Colonic mucosa (tissue), 4 donors: ENCODE data around the gene RSU1. TPM values are rescaled to one million over a fixed set of nuclear protein-coding genes. Genes with fewer than 3 reads are reported as not detected.

Source experiments
- DNase-seq: peaks from one replicate; pipeline ENCODE4 v3.0.0-alpha.2; 2020
- H3K27ac ChIP-seq: fragments of 200-600 bp; one replicate; pipeline ENCODE4 v1.8.0; 2021
- H3K27me3 ChIP-seq: fragments of 200-600 bp; one replicate; pipeline ENCODE4 v1.8.0; 2021
- H3K36me3 ChIP-seq: fragments of 200-600 bp; one replicate; pipeline ENCODE4 v1.8.0; 2021
- H3K4me1 ChIP-seq: fragments of 200-600 bp; one replicate; pipeline ENCODE4 v1.8.0; 2021; ENCODE audit warnings: mild to moderate bottlenecking
- H3K4me3 ChIP-seq: fragments of 200-600 bp; one replicate; pipeline ENCODE4 v1.8.0; 2021
- H3K9ac ChIP-seq, 2 donors: one replicate each; pipeline ENCODE4 v1.7.0; 2013; ENCODE audit warnings: control low read depth in 2 of 2, low read depth in 2 of 2, low read length in 2 of 2
- H3K9me3 ChIP-seq: fragments of 200-600 bp; one replicate; pipeline ENCODE4 v1.8.0; 2021
- CTCF ChIP-seq: fragments of 200-600 bp; IDR thresholded peaks from one replicate; pipeline ENCODE4 v1.8.0; 2022; ENCODE audit warnings: antibody characterized with exemption, mild to moderate bottlenecking
- intact Hi-C: fragments of 100-400 bp; cut with DNase I; formaldehyde crosslinking; loops from one replicate; pipeline ENCODE4 v1.14.1; 2022
- total RNA-seq, 2 donors: library from RNA; stranded (reverse); fragmentation: NEBNext Ultra II Directional in 1 of 2; extraction: Animal tissue kit (Norgen Biotek cat#: 25700) in 1 of 2; gene quantifications; one replicate each; pipeline ENCODE4 v1.2.1, GENCODE V29; 2021
- donor health status: healthy.
- donor health status: DM: no; HTN: no; CAD: no.
- donor health status: DM: no; HTN: no; CAD: no.

RSU1 gene
- total RNA-seq, 2 donors from 2014 or later = 44.3 to 82.9 TPM

- no peak for TF ChIP-seq CTCF
- no peak overlapping the region for H3K4me3 ChIP-seq
- no peaks in the 10 kb centered on the region for H3K36me3 ChIP-seq
- intact Hi-C loops = no loop called here
- H3K9me3 ChIP-seq = no peaks in the 10 kb centered on the region
- H3K27ac ChIP-seq = no peak overlapping the region
- H3K4me1 ChIP-seq = no peaks in the 10 kb centered on the region
- no peak overlapping the region for H3K9ac ChIP-seq
- H3K27me3 ChIP-seq = no peaks in the 10 kb centered on the region
- no peak for DNase-seq
Observed at GRCh38 chr10:16788778-16789177, 28.4 kb downstream of the RSU1 start.

GRCh38 chr10:16788125-16788524 lies 29.1 kb downstream of the RSU1 start:
- no peak for DNase-seq
- Histone ChIP-seq H3K9me3 (no peaks in the 10 kb centered on the region), H3K27ac (no peak overlapping the region), H3K27me3 (no peaks in the 10 kb centered on the region), H3K36me3 (no peaks in the 10 kb centered on the region), H3K9ac (no peak overlapping the region), H3K4me1 (no peaks in the 10 kb centered on the region), H3K4me3 (no peak overlapping the region)
- no peak for TF ChIP-seq CTCF
- intact Hi-C loops = no loop called here

- no peaks in the 10 kb centered on the region for H3K9me3 ChIP-seq
Observed at GRCh38 chr10:16787361-16787791, 29.8 kb downstream of the RSU1 start.

GRCh38 chr10:16780338-16780880 lies 36.8 kb downstream of the RSU1 start:
- Histone ChIP-seq H3K9me3 (no peaks in the 10 kb centered on the region), H3K27ac (no peak overlapping the region), H3K27me3 (no peaks in the 10 kb centered on the region), H3K9ac (no peak overlapping the region), H3K36me3 (no peaks in the 10 kb centered on the region), H3K4me3 (no peak overlapping the region), H3K4me1 (no peaks in the 10 kb centered on the region)
- intact Hi-C loops = no loop called here
- DNase-seq = no peak
- no peak for TF ChIP-seq CTCF

More at GRCh38 chr10:16787361-16787791, 29.8 kb downstream of the RSU1 start:
- Histone ChIP-seq H3K4me3 (no peak overlapping the region), H3K36me3 (no peaks in the 10 kb centered on the region), H3K27me3 (no peaks in the 10 kb centered on the region), H3K4me1 (no peaks in the 10 kb centered on the region), H3K27ac (no peak overlapping the region), H3K9ac (no peak overlapping the region)
- TF ChIP-seq CTCF = no peak
- intact Hi-C loops = no loop called here
- DNase-seq = no peak

- no peaks in the 10 kb centered on the region for H3K36me3 ChIP-seq
- H3K9me3 ChIP-seq = no peaks in the 10 kb centered on the region
- H3K4me3 ChIP-seq = no peak overlapping the region
- no peak for TF ChIP-seq CTCF
- no peaks in the 10 kb centered on the region for H3K27me3 ChIP-seq
- no peak for DNase-seq
- H3K4me1 ChIP-seq = no peaks in the 10 kb centered on the region
- no peak overlapping the region for H3K9ac ChIP-seq
- no peak overlapping the region for H3K27ac ChIP-seq
- intact Hi-C loops = loop anchor here (10.0 kb wide), 1 partner anchor 875 kb away; no protein-coding TSS in a partner anchor
Observed at GRCh38 chr10:16779384-16779915, 37.8 kb downstream of the RSU1 start.
